H1 (cell line): ENCODE measurements around the gene GET3. TPM values are rescaled to one million over a fixed set of nuclear protein-coding genes. Genes with fewer than 3 reads are reported as not detected.
A peak's percentile ranks its signal among the peaks of the same experiment; 100 is the strongest.

Experiments used
- CTCF ChIA-PET: fragments of 300-600 bp; sonication (Branson Sonifier 250); formaldehyde crosslinking; loops from one replicate; lab custom pipeline; 2021; ENCODE audit not compliant: partially characterized antibody; lab: Charles Lee
- POLR2A ChIA-PET: fragments of 300-600 bp; sonication (Branson Sonifier 250); formaldehyde crosslinking; loops from one replicate; lab custom pipeline; 2021; ENCODE audit warnings: inconsistent platforms; ENCODE audit not compliant: partially characterized antibody; lab: Charles Lee
- DNase-seq, 2 experiments: peaks; one replicate each; pipeline versions ENCODE4 v3.0.0 to v3.0.0-alpha.2; 2010 to 2022; ENCODE audit warnings: low spot score in 2 of 2, low read depth in 1 of 2, mixed read lengths in 1 of 2
- FAIRE-seq: peaks from 2 replicates; lab custom pipeline; 2011; peaks lifted over from hg19 to GRCh38; lab: Jason Lieb, UNC
- H2AFZ ChIP-seq: 2 replicates; pipeline ENCODE4 v1.8.1; 2012; ENCODE audit warnings: low read length, inconsistent platforms
- H2AK5ac ChIP-seq: 2 replicates; pipeline ENCODE4 v1.6.1; 2013; ENCODE audit warnings: low read depth, low read length
- H2BK120ac ChIP-seq: replicated peaks from 2 replicates; pipeline ENCODE3; 2013; ENCODE audit warnings: low read depth, low read length, inconsistent platforms
- H2BK12ac ChIP-seq: 2 replicates; pipeline ENCODE4 v1.6.1; 2013; ENCODE audit warnings: low read depth, low read length
- H2BK15ac ChIP-seq: 2 replicates; pipeline ENCODE4 v1.6.1; 2013; ENCODE audit warnings: low read length
- H2BK20ac ChIP-seq: 2 replicates; pipeline ENCODE4 v1.6.1; 2013; ENCODE audit warnings: low read length
- H2BK5ac ChIP-seq: 2 replicates; pipeline ENCODE4 v1.6.1; 2013; ENCODE audit warnings: low read depth, low read length
- H3K14ac ChIP-seq: 2 replicates; pipeline ENCODE4 v1.6.1; 2013; ENCODE audit warnings: inconsistent platforms; ENCODE audit not compliant: insufficient read length
- H3K18ac ChIP-seq: 2 replicates; pipeline ENCODE4 v1.6.1; 2013; ENCODE audit warnings: low read length; ENCODE audit errors: extremely low read depth
- H3K23ac ChIP-seq: 2 replicates; pipeline ENCODE4 v1.6.1; 2013; ENCODE audit warnings: inconsistent platforms; ENCODE audit not compliant: insufficient read length
- H3K23me2 ChIP-seq: 2 replicates; pipeline ENCODE4 v1.6.1; 2013; ENCODE audit warnings: low read depth, low read length
- H3K27ac ChIP-seq: 2 replicates; pipeline ENCODE4 v1.6.1; 2011; ENCODE audit warnings: low read depth, low read length, inconsistent platforms
- H3K27me3 ChIP-seq, 4 experiments: replicated peaks in 1 of 4; 1 replicate in 1 of 4; 2 replicates in 3 of 4; pipeline versions ENCODE4 v1.6.1 to v1.8.1; 2011 to 2013; ENCODE audit warnings: low read length in 3 of 4, mild to moderate bottlenecking in 3 of 4, inconsistent platforms in 2 of 4, mixed read lengths in 2 of 4, moderate library complexity in 1 of 4; ENCODE audit not compliant: control insufficient read depth in 3 of 4, insufficient read depth in 3 of 4; ENCODE audit errors: extremely low read depth in 1 of 4
- H3K36me3 ChIP-seq, 4 experiments: 2 replicates each; pipeline versions ENCODE4 v1.6.1 to v1.8.1; 2011 to 2013; ENCODE audit warnings: mild to moderate bottlenecking in 4 of 4, low read length in 3 of 4, moderate library complexity in 2 of 4, control low read depth in 1 of 4, inconsistent platforms in 1 of 4; ENCODE audit not compliant: insufficient read depth in 4 of 4, control insufficient read depth in 2 of 4
- H3K4ac ChIP-seq: replicated peaks from 2 replicates; pipeline ENCODE3; 2013; ENCODE audit warnings: low read length, low read depth, mixed read lengths, inconsistent platforms; ENCODE audit not compliant: insufficient read length
- H3K4me1 ChIP-seq, 4 experiments: replicated peaks in 1 of 4; 1 replicate in 1 of 4; 2 replicates in 3 of 4; pipeline versions ENCODE4 v1.6.1 to v1.8.1; 2011 to 2013; ENCODE audit warnings: low read length in 3 of 4, inconsistent platforms in 2 of 4, mixed read lengths in 1 of 4; ENCODE audit not compliant: insufficient read depth in 4 of 4, control insufficient read depth in 3 of 4
- H3K4me2 ChIP-seq, 2 experiments: 2 replicates each; pipeline versions ENCODE4 v1.6.1 to v1.8.1; 2011 to 2013; ENCODE audit warnings: low read depth in 2 of 2, low read length in 2 of 2, control low read depth in 1 of 2, inconsistent platforms in 1 of 2, mild to moderate bottlenecking in 1 of 2; ENCODE audit not compliant: insufficient read depth in 1 of 2
- H3K4me3 ChIP-seq, 4 experiments: fragments of 200-600, 300-600 bp in 1 of 4; sonication (generic), shearing (Covaris generic), sonication (Bioruptor Twin) in 1 of 4; 2 replicates each; pipeline versions ENCODE4 v1.5.1 to v1.8.1; 2011 to 2016; ENCODE audit warnings: low read length in 4 of 4, low read depth in 3 of 4, control low read depth in 2 of 4, inconsistent platforms in 2 of 4, mild to moderate bottlenecking in 2 of 4, mixed read lengths in 1 of 4, moderate library complexity in 1 of 4; ENCODE audit not compliant: insufficient read depth in 2 of 4; ENCODE audit errors: extremely low read depth in 1 of 4
- H3K56ac ChIP-seq: replicated peaks from 2 replicates; pipeline ENCODE3; 2013; ENCODE audit warnings: low read depth, mild to moderate bottlenecking, mixed read lengths, low read length, inconsistent platforms; ENCODE audit not compliant: insufficient read length
- H3K79me1 ChIP-seq: 2 replicates; pipeline ENCODE4 v1.6.1; 2013; ENCODE audit warnings: low read depth, low read length, control low read depth
- H3K79me2 ChIP-seq, 2 experiments: 2 replicates each; pipeline versions ENCODE4 v1.6.1 to v1.8.1; 2012 to 2013; ENCODE audit warnings: low read length in 2 of 2, mild to moderate bottlenecking in 2 of 2, inconsistent platforms in 1 of 2; ENCODE audit not compliant: insufficient read depth in 2 of 2, control insufficient read depth in 1 of 2
- H3K9ac ChIP-seq, 4 experiments: replicated peaks in 1 of 4; 1 replicate in 1 of 4; 2 replicates in 3 of 4; pipeline versions ENCODE4 v1.6.1 to v1.8.1; 2011 to 2013; ENCODE audit warnings: low read depth in 3 of 4, low read length in 3 of 4, control low read depth in 2 of 4, mild to moderate bottlenecking in 2 of 4, moderate library complexity in 2 of 4, inconsistent platforms in 1 of 4; ENCODE audit errors: extremely low read depth in 1 of 4
- H3K9me3 ChIP-seq, 2 experiments: 2 replicates each; pipeline versions ENCODE4 v1.6.1 to v1.8.1; 2012 to 2013; ENCODE audit warnings: mild to moderate bottlenecking in 2 of 2, moderate library complexity in 2 of 2, control low read depth in 1 of 2, inconsistent platforms in 1 of 2, low read depth in 1 of 2, low read length in 1 of 2, mixed read lengths in 1 of 2; ENCODE audit not compliant: insufficient read depth in 2 of 2
- H4K20me1 ChIP-seq, 2 experiments: replicated peaks in 1 of 2; 2 replicates each; pipeline versions ENCODE3 to v1.8.1; 2011 to 2013; ENCODE audit warnings: inconsistent platforms in 2 of 2, low read length in 2 of 2, mild to moderate bottlenecking in 1 of 2; ENCODE audit not compliant: insufficient read depth in 2 of 2, control insufficient read depth in 1 of 2
- H4K5ac ChIP-seq: 2 replicates; pipeline ENCODE4 v1.6.1; 2013; ENCODE audit warnings: low read length, low read depth, mixed read lengths, inconsistent platforms; ENCODE audit not compliant: insufficient read length
- H4K8ac ChIP-seq: 2 replicates; pipeline ENCODE4 v1.8.0; 2013; ENCODE audit warnings: mild to moderate bottlenecking, moderate library complexity, low read length, inconsistent platforms; ENCODE audit not compliant: insufficient read depth; ENCODE audit errors: extremely low read depth
- H4K91ac ChIP-seq: replicated peaks from 2 replicates; pipeline ENCODE3; 2013; ENCODE audit warnings: low read length, mixed read lengths, inconsistent platforms; ENCODE audit not compliant: insufficient read length
- ASH2L ChIP-seq: fragments of 200-600, 300-600 bp; sonication (generic); IDR thresholded peaks from one replicate; pipeline ENCODE4 v1.7.1; 2017; ENCODE audit warnings: low read length
- BACH1 ChIP-seq: IDR thresholded peaks from 2 replicates; pipeline ENCODE4 v1.6.1; 2012; ENCODE audit warnings: low read length, improper control_type of control experiment
- BCL11A ChIP-seq, 2 experiments: IDR thresholded peaks; one replicate each; pipeline ENCODE4 v1.6.1; 2011; ENCODE audit warnings: low read depth in 2 of 2, low read length in 2 of 2, mild to moderate bottlenecking in 2 of 2
- BRCA1 ChIP-seq: IDR thresholded peaks from 2 replicates; pipeline ENCODE4 v1.6.1; 2012; ENCODE audit warnings: low read depth, low read length, improper control_type of control experiment
- CHD2 ChIP-seq: IDR thresholded peaks from 2 replicates; pipeline ENCODE4 v1.6.1; 2012; ENCODE audit warnings: low read length, improper control_type of control experiment
- NRF1 ChIP-seq: IDR thresholded peaks from 2 replicates; pipeline ENCODE4 v1.6.1; 2011; ENCODE audit warnings: mild to moderate bottlenecking, low read depth, low read length, improper control_type of control experiment
- POU5F1 ChIP-seq: IDR thresholded peaks from 2 replicates; pipeline ENCODE4 v1.6.1; 2011; ENCODE audit warnings: low read depth, mild to moderate bottlenecking, low read length, moderate library complexity
- RAD21 ChIP-seq, 2 experiments: IDR thresholded peaks in 1 of 2; conservative IDR thresholded peaks in 1 of 2; 2 replicates each; pipeline ENCODE4 v1.6.1; 2011; ENCODE audit warnings: low read depth in 2 of 2, low read length in 2 of 2, improper control_type of control experiment in 1 of 2, inconsistent platforms in 1 of 2, mild to moderate bottlenecking in 1 of 2, moderate library complexity in 1 of 2
- RXRA ChIP-seq: IDR thresholded peaks from 2 replicates; pipeline ENCODE4 v1.6.1; 2011; ENCODE audit warnings: low read depth, mild to moderate bottlenecking, low read length, moderate library complexity; ENCODE audit not compliant: insufficient read depth
- SIN3A ChIP-seq, 2 experiments: IDR thresholded peaks in 1 of 2; conservative IDR thresholded peaks in 1 of 2; 2 replicates each; pipeline ENCODE4 v1.6.1; 2011 to 2012; ENCODE audit warnings: low read length in 2 of 2, improper control_type of control experiment in 1 of 2, low read depth in 1 of 2, mild to moderate bottlenecking in 1 of 2
- SP1 ChIP-seq: IDR thresholded peaks from 2 replicates; pipeline ENCODE4 v1.6.1; 2011; ENCODE audit warnings: low read depth, low read length
- TCF12 ChIP-seq: IDR thresholded peaks from 2 replicates; pipeline ENCODE4 v1.6.1; 2011; ENCODE audit warnings: low read depth, mild to moderate bottlenecking, low read length
- WGBS, 2 experiments: shearing (Covaris generic) in 1 of 2; methylation state at CpG; one replicate each; pipeline versions ENCODE4 v1.1.6 to v1.1.7; 2013 to 2015; ENCODE audit warnings: low lambda C conversion rate in 2 of 2, mixed read lengths in 2 of 2, inconsistent platforms in 1 of 2, low coverage in 1 of 2, missing lambda C conversion rate in 1 of 2; ENCODE audit not compliant: insufficient replicate concordance in 2 of 2, insufficient coverage in 1 of 2, insufficient read length in 1 of 2; ENCODE audit errors: extremely low coverage in 1 of 2, missing lambda C conversion rate in 1 of 2; 5-methylcytosine and 5-hydroxymethylcytosine counted together
- polyA plus RNA-seq, 7 experiments: library from polyadenylated mRNA; depleted of rRNA in 3 of 7; stranded (reverse) in 5 of 7; unstranded in 2 of 7; fragments of >200 nt in 5 of 7; fragments of 200-250 nt in 2 of 7; gene quantifications; 1 replicate in 5 of 7; 2 replicates in 1 of 7; 4 replicates in 1 of 7; pipeline versions ENCODE4 v1.2.1 to v1.2.3, GENCODE V29; 2011 to 2013; ENCODE audit warnings: missing spikeins in 2 of 7, mixed read lengths in 2 of 7
- total RNA-seq: library from RNA; stranded (reverse); fragmentation: NEBNext Ultra II Directional; extraction: Animal tissue kit (Norgen Biotek cat#: 25700); gene quantifications from 2 replicates; pipeline ENCODE4 v1.2.1, GENCODE V29; 2021
- TF ChIP-seq, protein P1 (sequence below): IDR thresholded peaks from 2 replicates; pipeline ENCODE4 v1.6.1; 2011; ENCODE audit warnings: low read depth, mild to moderate bottlenecking, low read length; ENCODE audit not compliant: insufficient read depth

GET3 gene
- total and polyA plus RNA-seq, 2 of the 8 experiments (the other 6 are each of a cell fraction or from before 2014, with no cell fraction given): 105 to 297 TPM

DNA sequence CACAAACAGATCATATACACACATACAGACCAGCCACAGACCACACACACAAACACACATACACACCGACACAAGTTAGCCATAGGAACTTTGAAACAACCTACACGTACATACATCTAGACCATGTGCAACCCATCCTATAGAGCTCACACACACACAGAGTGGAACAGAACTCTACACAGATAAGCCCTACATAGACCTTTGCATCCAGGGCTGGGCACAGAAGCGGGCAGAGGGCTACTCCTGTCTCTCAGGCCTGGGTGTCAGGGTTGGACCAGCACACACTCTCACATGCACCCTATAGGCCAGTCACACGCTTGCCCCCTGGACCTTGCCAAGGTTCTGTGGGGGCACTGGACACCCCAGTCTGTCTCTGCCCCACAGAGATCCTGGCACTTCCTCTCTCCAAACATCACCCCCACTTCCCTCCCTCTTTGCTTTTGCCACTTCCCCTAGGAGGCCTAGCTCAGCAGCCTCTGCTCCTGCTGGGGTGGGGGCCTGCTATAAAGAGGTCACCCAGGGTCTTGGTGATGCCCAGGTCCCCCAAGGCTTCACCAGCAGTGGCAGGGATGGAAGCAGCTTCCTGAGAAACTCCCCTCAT is 48.2 kb downstream of the GET3 start:
- WGBS, 2 experiments: 90% methylated on average over 4 of the region's 4 CpGs; no CpG with 5 or more reads in 1 of the 2 experiments
- Histone ChIP-seq H3K9ac (no peak overlapping the region; a peak in 1 of 7 replicates), H4K20me1 (peaks cover 0 to 1% of the 10 kb centered on the region in 2 experiments), H4K91ac (peak overlapping the region; percentile 25), H3K56ac (no peak overlapping the region), H3K79me2 (no peaks in the 10 kb centered on the region), H3K23me2 (peaks cover 19% of the 10 kb centered on the region; the same call in 1 of the 2 replicates), H2AK5ac (peak overlapping the region; percentile 99), H2BK12ac (peak overlapping the region; percentile 99), H3K36me3 (no peaks in the 10 kb centered on the region), H3K4me2 (no peak overlapping the region), H3K9me3 (no peaks in the 10 kb centered on the region), H4K5ac (no peak overlapping the region), H3K27me3 (no peaks in the 10 kb centered on the region), H2AFZ (no peak overlapping the region), H3K14ac (no peak overlapping the region), H3K4ac (no peak overlapping the region), H3K79me1 (no peaks in the 10 kb centered on the region; the same call in 1 of the 2 replicates), H3K4me1 (peaks cover 16 to 34% (median 22%) of the 10 kb centered on the region in 4 experiments), H2BK20ac (no peak overlapping the region), H3K18ac (no peak overlapping the region), H3K27ac (no peak overlapping the region), H2BK5ac (peak overlapping the region; percentile 82; the same call in 1 of the 2 replicates), H4K8ac (no peak overlapping the region), H2BK15ac (peak overlapping the region; percentile 99), H3K23ac (no peak overlapping the region), H2BK120ac (no peak overlapping the region), H3K4me3 (no peak overlapping the region)
- FAIRE-seq (no peak), DNase-seq (no peak)
- ChIA-PET POLR2A (interaction anchor here (0.7 to 1.5 kb wide), 2 partner anchors 8 to 9 kb away, joined by 3 to 4 read pairs; no protein-coding TSS in a partner anchor), CTCF (interaction anchor here (1.3 to 4.5 kb wide), 3 partner anchors 8 to 22 kb away, joined by 3 to 39 read pairs (median 15); no protein-coding TSS in a partner anchor)
- TF ChIP-seq BRCA1 (no peak), RXRA (no peak), CHD2 (no peak), BCL11A (IDR thresholded peaks at IDR 0.05; ENCODE audit: low read depth in 2 of 2, low read length in 2 of 2) (no peak), RAD21 (IDR thresholded peaks at IDR 0.05 in 1 of 2, conservative IDR thresholded peaks at IDR 0.05 in 1 of 2; ENCODE audit: low read depth in 2 of 2, low read length in 2 of 2) (no peak), NRF1 (no peak), BACH1 (no peak), TCF12 (no peak), SP1 (no peak), POU5F1 (no peak), ASH2L (no peak), SIN3A (conservative IDR thresholded peaks at IDR 0.05 in 1 of 2, IDR thresholded peaks at IDR 0.05 in 1 of 2; ENCODE audit: low read depth in 1 of 2, low read length in 2 of 2) (no peak)
- TF ChIP-seq, protein P1, sequence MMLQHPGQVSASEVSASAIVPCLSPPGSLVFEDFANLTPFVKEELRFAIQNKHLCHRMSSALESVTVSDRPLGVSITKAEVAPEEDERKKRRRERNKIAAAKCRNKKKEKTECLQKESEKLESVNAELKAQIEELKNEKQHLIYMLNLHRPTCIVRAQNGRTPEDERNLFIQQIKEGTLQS: no peak
